LNCaP clone FGC (cell line): ENCODE results near the gene ZNF214.

ENCODE experiments used
- DNase-seq: peaks from one replicate; pipeline ENCODE4 v3.0.0-alpha.2; 2011; ENCODE audit warnings: low read depth
- H3K4me3 ChIP-seq: 2 replicates; pipeline ENCODE4 v1.5.1; 2011; ENCODE audit warnings: mild to moderate bottlenecking, low read depth, low read length, control low read depth
- CTCF ChIP-seq: IDR thresholded peaks from 2 replicates; pipeline ENCODE4 v1.5.1; 2012; ENCODE audit warnings: mild to moderate bottlenecking; ENCODE audit not compliant: control insufficient read depth, insufficient read depth; ENCODE audit errors: extremely low read depth

ZNF214 gene

DNA sequence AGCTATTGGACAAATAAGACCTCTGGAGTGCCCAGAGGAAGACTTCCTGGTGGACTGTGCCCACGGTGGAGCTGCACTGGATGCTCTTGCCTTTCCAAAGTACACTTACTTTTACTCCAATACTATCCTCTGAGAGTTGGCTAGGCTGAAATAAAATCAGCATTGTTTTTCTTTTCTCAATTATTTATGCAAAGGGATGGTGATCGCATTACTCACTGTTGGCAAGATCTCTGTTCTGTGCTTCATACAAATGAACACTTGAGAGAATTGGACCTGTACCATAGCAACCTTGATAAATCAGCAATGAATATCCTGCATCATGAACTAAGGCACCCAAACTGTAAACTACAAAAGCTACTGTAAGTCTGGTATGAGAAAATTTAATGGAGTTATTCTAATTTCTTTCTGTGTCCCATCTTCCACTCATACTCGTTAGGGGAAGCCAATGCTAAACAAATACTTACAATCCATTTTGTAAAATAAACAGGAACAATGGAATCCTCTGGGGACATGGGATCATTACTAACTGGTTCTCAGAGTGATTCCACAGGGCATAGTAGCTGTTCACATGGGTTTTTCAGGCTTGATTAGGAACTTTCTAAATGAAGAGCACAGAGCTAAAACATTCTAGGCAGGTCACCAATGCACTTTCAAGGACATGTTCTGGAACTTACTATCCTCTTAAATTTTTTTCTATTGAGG lies 26.5 kb upstream of the ZNF214 start:
- H3K4me3 ChIP-seq, result no peak overlapping the region
- DNase-seq, result no peak
- TF ChIP-seq CTCF, result no peak

GRCh38 chr11:7034019-7034418 lies 13.9 kb upstream of the ZNF214 start:
- no peak overlapping the region for H3K4me3 ChIP-seq
- TF ChIP-seq CTCF, result no peak
- DNase-seq, result no peak

GRCh38 chr11:7032692-7033091 lies 12.5 kb upstream of the ZNF214 start:
- H3K4me3 ChIP-seq, result no peak overlapping the region
- no peak for DNase-seq
- TF ChIP-seq CTCF, result no peak

GRCh38 chr11:7031471-7031871 lies 11.3 kb upstream of the ZNF214 start:
- no peak for TF ChIP-seq CTCF
- no peak for DNase-seq
- no peak overlapping the region for H3K4me3 ChIP-seq

DNA sequence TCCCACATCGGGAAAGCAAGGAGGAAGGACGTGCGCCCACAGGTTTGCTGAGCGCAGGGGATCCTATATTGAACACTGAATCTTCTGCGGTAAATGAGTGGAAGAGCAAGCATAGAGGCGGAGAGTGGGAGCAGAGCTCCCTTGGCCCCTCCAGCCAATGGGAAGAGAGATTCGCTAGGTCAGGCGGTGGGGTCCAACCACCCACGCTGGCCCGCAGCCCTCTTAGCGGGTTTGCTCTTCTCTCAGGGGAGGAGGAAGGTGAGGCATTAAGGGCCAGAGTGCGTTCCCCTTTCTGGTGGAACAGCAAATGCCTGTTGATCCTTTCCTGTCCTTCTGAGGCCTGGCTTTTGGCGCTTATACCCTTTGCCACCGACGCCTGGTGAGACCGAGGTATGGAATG lies 10.7 kb upstream of the ZNF214 start:
- TF ChIP-seq CTCF, result no peak

GRCh38 chr11:7028141-7028540 lies 8.0 kb upstream of the ZNF214 start:
- no peak for DNase-seq
- no peak overlapping the region for H3K4me3 ChIP-seq
- no peak for TF ChIP-seq CTCF

More for the DNA sequence above, 10.7 kb upstream of the ZNF214 start:
- no peak overlapping the region for H3K4me3 ChIP-seq
- DNase-seq, result no peak

- DNase-seq, result no peak
- H3K4me3 ChIP-seq, result no peak overlapping the region
- no peak for TF ChIP-seq CTCF
Measured at GRCh38 chr11:7021318-7021717, 1.2 kb upstream of the ZNF214 start.
